GM12878 (cell line): ENCODE measurements around the gene CHD9. TPM values are rescaled to one million over a fixed set of nuclear protein-coding genes. Genes with fewer than 3 reads are reported as not detected.
A peak's percentile ranks its signal among the peaks of the same experiment; 100 is the strongest.

Experiments
- ATAC-seq: fragments of 200-7000 bp; cut with Tn5 transposase; 3 replicates; pipeline ENCODE4 v1.9.1; 2020; ENCODE audit warnings: mild to moderate bottlenecking, moderate library complexity
- BruUV-seq: library from RNA; stranded (reverse); fragments of 400-500 nt; replicated peaks from 2 replicates; lab custom pipeline; 2021; lab: Mats Ljungman, UMichigan
- CTCF ChIA-PET: fragments of 300-600 bp; sonication (Branson Sonifier 250); formaldehyde crosslinking; extraction: SDS; loops from one replicate; lab custom pipeline; 2021; ENCODE audit warnings: inconsistent platforms; lab: Yijun Ruan, JAX
- POLR2A ChIA-PET: fragments of 350-600 bp; formaldehyde crosslinking; extraction: SDS; loops from one replicate; lab custom pipeline; 2021; ENCODE audit warnings: inconsistent platforms; lab: Charles Lee
- RAD21 ChIA-PET: fragments of 300-600 bp; sonication (Branson Sonifier 250); formaldehyde crosslinking; loops from one replicate; lab custom pipeline; 2023; ENCODE audit warnings: antibody characterized with exemption; ENCODE audit not compliant: unreplicated experiment; lab: Charles Lee
- SMC1A ChIA-PET: fragments of 300-600 bp; sonication (Branson Sonifier 250); formaldehyde crosslinking; loops from one replicate; lab custom pipeline; 2023; ENCODE audit not compliant: unreplicated experiment, uncharacterized antibody; lab: Charles Lee
- DNase-seq: peaks from one replicate; pipeline ENCODE4 v3.0.0-alpha.2; 2011; ENCODE audit warnings: low read depth, low spot score
- FAIRE-seq: peaks from 3 replicates; lab custom pipeline; 2011; peaks lifted over from hg19 to GRCh38; lab: Jason Lieb, UNC
- H2AFZ ChIP-seq: 2 replicates; pipeline ENCODE4 v1.6.0; 2011; ENCODE audit warnings: low read depth, low read length, control low read depth; ENCODE audit not compliant: control insufficient read depth
- H3K27ac ChIP-seq: 2 replicates; pipeline ENCODE4 v1.5.1; 2011; ENCODE audit warnings: control low read depth; ENCODE audit not compliant: control insufficient read depth, insufficient read depth
- H3K27me3 ChIP-seq, 2 experiments: replicated peaks in 1 of 2; 2 replicates each; pipeline versions ENCODE4 v1.6.0 to v1.6.1; 2011; ENCODE audit warnings: low read length in 1 of 2; ENCODE audit not compliant: control insufficient read depth in 2 of 2, insufficient read depth in 2 of 2
- H3K36me3 ChIP-seq, 2 experiments: 2 replicates each; pipeline ENCODE4 v1.5.1; 2011; ENCODE audit warnings: low read length in 1 of 2; ENCODE audit not compliant: control insufficient read depth in 2 of 2, insufficient read depth in 2 of 2
- H3K4me1 ChIP-seq: 2 replicates; pipeline ENCODE4 v1.6.1; 2011; ENCODE audit warnings: mild to moderate bottlenecking, low read length, moderate library complexity, mixed read lengths; ENCODE audit not compliant: control insufficient read depth, insufficient read depth
- H3K4me2 ChIP-seq: 2 replicates; pipeline ENCODE4 v1.6.0; 2011; ENCODE audit warnings: control low read depth; ENCODE audit not compliant: control insufficient read depth, insufficient read depth
- H3K4me3 ChIP-seq: fragments of 200-600 bp; sonication (generic); 2 replicates; pipeline ENCODE4 v1.5.1; 2016
- H3K79me2 ChIP-seq: 2 replicates; pipeline ENCODE4 v1.6.0; 2011; ENCODE audit warnings: low read length; ENCODE audit not compliant: control insufficient read depth, insufficient read depth
- H3K9ac ChIP-seq: 2 replicates; pipeline ENCODE4 v1.8.0; 2011; ENCODE audit warnings: low read length, control low read depth, mixed read lengths; ENCODE audit not compliant: control insufficient read depth, insufficient read depth
- H3K9me3 ChIP-seq: replicated peaks from 3 replicates; pipeline ENCODE4 v1.5.1; 2011; ENCODE audit warnings: mild to moderate bottlenecking, low read length; ENCODE audit not compliant: control insufficient read depth, insufficient read depth
- H4K20me1 ChIP-seq: 2 replicates; pipeline ENCODE4 v1.6.0; 2011; ENCODE audit not compliant: control insufficient read depth, insufficient read depth
- BCL11A ChIP-seq: IDR thresholded peaks from 2 replicates; pipeline ENCODE4 v1.6.1; 2011; ENCODE audit warnings: low read depth, low read length
- FOS ChIP-seq: IDR thresholded peaks from 3 replicates; pipeline ENCODE4 v1.6.1; 2011; ENCODE audit warnings: borderline replicate concordance; ENCODE audit not compliant: insufficient read length; ENCODE audit errors: extremely low read depth
- IKZF2 ChIP-seq, 2 experiments: fragments of 450-650 bp; IDR thresholded peaks; 2 replicates each; pipeline ENCODE4 v1.6.1; 2017; ENCODE audit warnings: mild to moderate bottlenecking in 2 of 2, moderate library complexity in 2 of 2
- JUNB ChIP-seq: IDR thresholded peaks from 2 replicates; pipeline ENCODE4 v1.6.1; 2016; ENCODE audit warnings: antibody characterized with exemption, mild to moderate bottlenecking
- JUND ChIP-seq: IDR thresholded peaks from 2 replicates; pipeline ENCODE4 v1.6.1; 2012; ENCODE audit warnings: low read depth, mild to moderate bottlenecking, low read length, improper control_type of control experiment, moderate library complexity
- TBL1XR1 ChIP-seq: IDR thresholded peaks from 2 replicates; pipeline ENCODE4 v1.6.1; 2012; ENCODE audit warnings: low read depth, low read length, improper control_type of control experiment
- YY1 ChIP-seq: IDR thresholded peaks from 2 replicates; pipeline ENCODE4 v1.6.1; 2011; ENCODE audit warnings: low read depth, mild to moderate bottlenecking, low read length
- WGBS: methylation state at CpG from one replicate; pipeline ENCODE4 v1.1.6; 2016; ENCODE audit warnings: low lambda C conversion rate; ENCODE audit not compliant: insufficient replicate concordance, insufficient coverage; ENCODE audit errors: missing lambda C conversion rate; 5-methylcytosine and 5-hydroxymethylcytosine counted together
- in situ Hi-C: fragments of 300-500 bp; cut with MboI; formaldehyde crosslinking; loops from 9 replicates; pipeline ENCODE4 v1.14.3; 2018; ENCODE audit warnings: mixed read lengths
- intact Hi-C: fragments of 100-400 bp; cut with micrococcal nuclease; formaldehyde crosslinking; loops from one replicate; pipeline ENCODE4 v1.14.2; 2022; ENCODE audit not compliant: unreplicated experiment
- polyA plus RNA-seq, 11 experiments: library from polyadenylated mRNA; depleted of rRNA in 4 of 11; unstranded in 6 of 11; stranded (reverse) in 5 of 11; fragments of >200 nt; fragmentation: Nextera tagmentation in 4 of 11; fragmentation: Illumina TruSeq in 1 of 11; extraction: Ambion mirVana in 4 of 11; extraction: Trizol in 1 of 11; gene quantifications; 1 replicate in 1 of 11; 2 replicates in 10 of 11; pipeline versions ENCODE4 v1.2.1 to v1.2.3, GENCODE V29; 2011 to 2016; ENCODE audit warnings: inconsistent platforms in 2 of 11, missing spikeins in 2 of 11, low read depth in 1 of 11
- total RNA-seq, 4 experiments: library from RNA; depleted of rRNA in 3 of 4; stranded (reverse); fragments of >200 nt in 3 of 4; fragmentation: Illumina TruSeq in 1 of 4; extraction: Trizol in 1 of 4; gene quantifications; 2 replicates each; pipeline versions ENCODE4 v1.2.1 to v1.2.3, GENCODE V29; 2013 to 2021

CHD9 gene
- total and polyA plus RNA-seq, 10 of the 15 experiments (the other 5 are each of a cell fraction or from before 2014, with no cell fraction given) = 29.2 to 95.7 (median 54.3) TPM

GRCh38 chr16:53061256-53061655 lies 6.5 kb downstream of the CHD9 start:
- Histone ChIP-seq H3K4me1 (peaks cover 65% of the 10 kb centered on the region), H3K9ac (peak overlapping the region; percentile 59), H3K4me2 (peak overlapping the region; percentile 95), H3K27me3 (no peaks in the 10 kb centered on the region), H3K36me3 (peaks cover 0 to 6% of the 10 kb centered on the region in 2 experiments; a peak in 1 of 4 replicates), H3K9me3 (no peaks in the 10 kb centered on the region), H4K20me1 (no peaks in the 10 kb centered on the region)
- DNase-seq (peak; percentile 60), FAIRE-seq (no peak), ATAC-seq (peak; percentile 28)
- 0% methylated on average over 5 of the region's 5 CpGs for WGBS
- SMC1A ChIA-PET = interaction anchor here (0.9 to 19.1 kb wide), 13 partner anchors 7 to 147 kb away, joined by 3 to 270 read pairs (median 7); no protein-coding TSS in a partner anchor
- TSS peak; percentile 79 for BruUV-seq
- intact Hi-C loops = loop anchor here (1.0 to 5.0 kb wide), 4 partner anchors 10 to 441 kb away; partner anchors contain the start of gene AKTIP
- TF ChIP-seq IKZF2 (IDR thresholded peaks at IDR 0.05) (no peak), TBL1XR1 (no peak), BCL11A (no peak), JUND (no peak), JUNB (peak; percentile 42; the same call in 1 of the 2 replicates), FOS (no peak), YY1 (peak; percentile 77)
- TF ChIP-seq, all 136 proteins: peak for 2
- peak overlapping the region; percentile 64 for H3K4me3 ChIP-seq
- ChIA-PET POLR2A (interaction anchor here (0.9 to 12.5 kb wide), 5 partner anchors 10 to 442 kb away, joined by 3 to 142 read pairs (median 12); partner anchors contain the start of gene AKTIP), RAD21 (interaction anchor here (0.8 to 9.9 kb wide), 13 partner anchors 9 to 147 kb away, joined by 3 to 97 read pairs (median 4); no protein-coding TSS in a partner anchor), CTCF (interaction anchor here (0.7 to 2.6 kb wide), 7 partner anchors 34 to 147 kb away, joined by 3 to 19 read pairs (median 5); no protein-coding TSS in a partner anchor)
- no peak overlapping the region for H2AFZ ChIP-seq
- in situ Hi-C loops = loop anchor here (5.0 to 10.0 kb wide), 3 partner anchors 36 to 384 kb away; no protein-coding TSS in a partner anchor
- H3K79me2 ChIP-seq = peaks cover 74% of the 10 kb centered on the region
- H3K27ac ChIP-seq = peak overlapping the region; percentile 52
